Cardiac fibroblast (primary cell): Measurements from ENCODE around the gene TBX1.
A peak's percentile ranks its signal among the peaks of the same experiment; 100 is the strongest.

ENCODE experiments used
- DNase-seq, 2 donors: peaks; one replicate each; pipeline versions ENCODE4 v3.0.0 to v3.0.0-alpha.2; 2010; ENCODE audit warnings: low read depth in 2 of 2
- H3K4me3 ChIP-seq, 2 donors: replicated peaks in 1 of 2; 1 replicate in 1 of 2; 2 replicates in 1 of 2; pipeline ENCODE4 v1.5.1; 2011; ENCODE audit warnings: low read depth in 2 of 2, low read length in 2 of 2, mild to moderate bottlenecking in 2 of 2, moderate library complexity in 1 of 2
- TF ChIP-seq, protein P1 (sequence below): IDR thresholded peaks from one replicate; pipeline ENCODE4 v1.5.1; 2011; ENCODE audit warnings: low read depth, mild to moderate bottlenecking, low read length, inconsistent platforms

Gene TBX1

DNA sequence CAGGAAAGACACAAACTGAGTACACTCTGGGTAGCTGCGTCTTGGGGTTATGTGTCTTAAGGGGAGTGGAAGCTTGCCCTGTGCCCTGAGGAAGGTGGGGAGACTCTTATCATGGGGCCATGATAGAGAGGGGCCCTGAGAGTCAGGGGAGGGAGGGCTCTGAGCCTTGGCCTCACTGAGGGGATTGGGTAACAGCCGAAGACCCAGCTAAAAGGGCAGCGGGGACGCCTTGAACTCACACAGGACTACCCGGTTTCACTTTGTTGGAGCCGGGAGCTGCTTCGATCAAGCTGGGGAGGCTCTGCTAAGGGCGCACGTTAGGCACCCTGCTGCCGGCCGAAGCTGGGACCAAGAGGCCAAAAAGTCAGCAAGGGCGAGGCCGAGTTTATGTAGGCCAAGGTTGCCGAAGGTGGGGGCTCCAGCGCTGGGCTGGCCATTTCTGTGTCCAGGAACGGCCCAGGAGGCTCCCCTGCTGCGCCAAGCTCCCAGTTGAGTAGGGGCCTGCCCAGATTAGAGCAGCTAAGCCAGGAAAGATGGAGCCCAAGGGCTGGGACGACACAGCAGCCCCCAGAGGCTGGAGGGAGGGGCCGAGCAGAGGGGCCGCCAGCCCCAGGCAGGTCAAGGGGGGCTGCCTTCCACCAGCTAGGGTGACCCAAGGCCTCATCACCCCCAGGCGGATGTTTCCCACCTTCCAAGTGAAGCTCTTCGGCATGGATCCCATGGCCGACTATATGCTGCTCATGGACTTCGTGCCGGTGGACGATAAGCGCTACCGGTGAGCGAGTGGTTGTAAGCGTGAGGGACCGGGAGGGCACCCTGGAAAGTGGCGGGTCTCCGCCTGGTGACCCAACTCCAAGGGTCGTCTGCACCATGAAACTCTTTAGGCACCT, 2.2 kb downstream of the TBX1 start:
- no peak overlapping the region for H3K4me3 ChIP-seq

GRCh38 chr22:19763458-19764298, 3.1 kb downstream of the TBX1 start:
- no peak for DNase-seq
- TF ChIP-seq, protein P1, sequence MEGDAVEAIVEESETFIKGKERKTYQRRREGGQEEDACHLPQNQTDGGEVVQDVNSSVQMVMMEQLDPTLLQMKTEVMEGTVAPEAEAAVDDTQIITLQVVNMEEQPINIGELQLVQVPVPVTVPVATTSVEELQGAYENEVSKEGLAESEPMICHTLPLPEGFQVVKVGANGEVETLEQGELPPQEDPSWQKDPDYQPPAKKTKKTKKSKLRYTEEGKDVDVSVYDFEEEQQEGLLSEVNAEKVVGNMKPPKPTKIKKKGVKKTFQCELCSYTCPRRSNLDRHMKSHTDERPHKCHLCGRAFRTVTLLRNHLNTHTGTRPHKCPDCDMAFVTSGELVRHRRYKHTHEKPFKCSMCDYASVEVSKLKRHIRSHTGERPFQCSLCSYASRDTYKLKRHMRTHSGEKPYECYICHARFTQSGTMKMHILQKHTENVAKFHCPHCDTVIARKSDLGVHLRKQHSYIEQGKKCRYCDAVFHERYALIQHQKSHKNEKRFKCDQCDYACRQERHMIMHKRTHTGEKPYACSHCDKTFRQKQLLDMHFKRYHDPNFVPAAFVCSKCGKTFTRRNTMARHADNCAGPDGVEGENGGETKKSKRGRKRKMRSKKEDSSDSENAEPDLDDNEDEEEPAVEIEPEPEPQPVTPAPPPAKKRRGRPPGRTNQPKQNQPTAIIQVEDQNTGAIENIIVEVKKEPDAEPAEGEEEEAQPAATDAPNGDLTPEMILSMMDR = no peak
- H3K4me3 ChIP-seq = no peak overlapping the region

More for the DNA sequence above, 2.2 kb downstream of the TBX1 start:
- no peak for DNase-seq
- TF ChIP-seq, protein P1 = no peak

- no peak for DNase-seq
- TF ChIP-seq, protein P1 = no peak
- H3K4me3 ChIP-seq = no peak overlapping the region
Measured at GRCh38 chr22:19764299-19764593, 3.7 kb downstream of the TBX1 start.

- no peak overlapping the region for H3K4me3 ChIP-seq
- no peak for DNase-seq
- TF ChIP-seq, protein P1 = no peak
Measured at GRCh38 chr22:19764636-19765476, 4.3 kb downstream of the TBX1 start.

DNA sequence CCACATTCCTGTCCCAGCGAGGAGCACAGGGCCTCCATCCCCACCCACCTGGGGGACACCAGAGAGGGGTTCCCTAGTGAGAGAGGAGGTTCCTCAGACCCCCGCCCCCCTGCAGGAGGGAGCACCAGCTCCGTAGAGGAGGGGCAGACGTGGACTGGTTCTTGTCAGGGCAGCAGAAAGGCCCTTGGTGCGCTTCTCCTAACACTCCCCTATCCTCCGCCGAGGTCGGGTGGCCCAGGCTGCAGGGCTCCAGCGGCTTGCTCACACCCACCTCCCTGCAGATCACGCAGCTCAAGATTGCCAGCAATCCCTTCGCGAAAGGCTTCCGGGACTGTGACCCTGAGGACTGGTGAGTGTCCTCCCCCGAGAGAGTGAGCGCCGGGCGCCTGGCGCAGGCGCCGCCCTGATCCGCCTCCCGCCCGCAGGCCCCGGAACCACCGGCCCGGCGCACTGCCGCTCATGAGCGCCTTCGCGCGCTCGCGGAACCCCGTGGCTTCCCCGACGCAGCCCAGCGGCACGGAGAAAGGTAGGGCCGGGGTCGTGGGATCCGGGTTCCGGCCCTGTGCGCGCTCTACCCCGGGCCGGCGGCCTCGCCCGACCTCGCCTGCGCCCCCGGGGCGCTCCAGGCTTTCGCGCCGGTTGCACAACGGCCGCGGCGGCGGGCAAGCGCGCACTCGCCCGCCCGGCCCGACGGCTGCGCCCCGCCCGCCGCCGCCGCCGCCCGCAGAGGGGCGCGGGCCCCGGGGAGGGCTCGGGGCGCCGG, 5.1 kb downstream of the TBX1 start:
- TF ChIP-seq, protein P1 = no peak
- peak in 1 of 2 donors; percentile 40 for DNase-seq
- peak overlapping the region in 1 of 2 donors; percentile 18 for H3K4me3 ChIP-seq

GRCh38 chr22:19766240-19766510, 5.6 kb downstream of the TBX1 start:
- TF ChIP-seq, protein P1 = no peak
- DNase-seq = no peak
- H3K4me3 ChIP-seq = peak overlapping the region in 1 of 2 donors; percentile 18
